ENCODE results near the gene DHRS13. TPM values are rescaled to one million over a fixed set of nuclear protein-coding genes. Genes with fewer than 3 reads are reported as not detected.
"Not testable (repeated sequence)": the region's sequence is repeated elsewhere in the genome, so short reads cannot be mapped to it uniquely, and the experiment has no call there.

DHRS13 gene
- total and polyA plus RNA-seq, 3 donors from 2014 or later: 8.7 to 18.6 (median 14.9) TPM

- H3K27me3 ChIP-seq: no peaks in the 10 kb centered on the region
- 61 to 68% methylated on average over 4 of the region's 4 CpGs for WGBS, 2 donors
- TF ChIP-seq, protein P1, sequence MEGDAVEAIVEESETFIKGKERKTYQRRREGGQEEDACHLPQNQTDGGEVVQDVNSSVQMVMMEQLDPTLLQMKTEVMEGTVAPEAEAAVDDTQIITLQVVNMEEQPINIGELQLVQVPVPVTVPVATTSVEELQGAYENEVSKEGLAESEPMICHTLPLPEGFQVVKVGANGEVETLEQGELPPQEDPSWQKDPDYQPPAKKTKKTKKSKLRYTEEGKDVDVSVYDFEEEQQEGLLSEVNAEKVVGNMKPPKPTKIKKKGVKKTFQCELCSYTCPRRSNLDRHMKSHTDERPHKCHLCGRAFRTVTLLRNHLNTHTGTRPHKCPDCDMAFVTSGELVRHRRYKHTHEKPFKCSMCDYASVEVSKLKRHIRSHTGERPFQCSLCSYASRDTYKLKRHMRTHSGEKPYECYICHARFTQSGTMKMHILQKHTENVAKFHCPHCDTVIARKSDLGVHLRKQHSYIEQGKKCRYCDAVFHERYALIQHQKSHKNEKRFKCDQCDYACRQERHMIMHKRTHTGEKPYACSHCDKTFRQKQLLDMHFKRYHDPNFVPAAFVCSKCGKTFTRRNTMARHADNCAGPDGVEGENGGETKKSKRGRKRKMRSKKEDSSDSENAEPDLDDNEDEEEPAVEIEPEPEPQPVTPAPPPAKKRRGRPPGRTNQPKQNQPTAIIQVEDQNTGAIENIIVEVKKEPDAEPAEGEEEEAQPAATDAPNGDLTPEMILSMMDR (IDR thresholded peaks at IDR 0.05): no peak
- H3K27ac ChIP-seq: no peak overlapping the region
- intact Hi-C loops (cut with DNase I; ENCODE audit: low total_unique reads): no loop called here
- peaks cover 28% of the 10 kb centered on the region for H3K4me1 ChIP-seq
- H3K4me3 ChIP-seq: no peak overlapping the region
- H3K36me3 ChIP-seq (ENCODE audit: low read depth, missing control alignments): no peaks in the 10 kb centered on the region
- no peak for DNase-seq
- no peaks in the 10 kb centered on the region for H3K9me3 ChIP-seq
Measured at GRCh38 chr17:28904800-28905199, 1.9 kb upstream of the DHRS13 start.

- intact Hi-C loops (cut with DNase I; ENCODE audit: low total_unique reads); H3K9me3 ChIP-seq; H3K27ac ChIP-seq; H3K4me3 ChIP-seq; H3K27me3 ChIP-seq; DNase-seq; H3K36me3 ChIP-seq (ENCODE audit: low read depth, missing control alignments): not testable (repeated sequence)
- WGBS, 2 donors: 58 to 70% methylated on average over 5 of the region's 5 CpGs
- peaks cover 26% of the 10 kb centered on the region for H3K4me1 ChIP-seq
Measured at GRCh38 chr17:28903546-28903841, 615 bp upstream of the DHRS13 start.

DNA sequence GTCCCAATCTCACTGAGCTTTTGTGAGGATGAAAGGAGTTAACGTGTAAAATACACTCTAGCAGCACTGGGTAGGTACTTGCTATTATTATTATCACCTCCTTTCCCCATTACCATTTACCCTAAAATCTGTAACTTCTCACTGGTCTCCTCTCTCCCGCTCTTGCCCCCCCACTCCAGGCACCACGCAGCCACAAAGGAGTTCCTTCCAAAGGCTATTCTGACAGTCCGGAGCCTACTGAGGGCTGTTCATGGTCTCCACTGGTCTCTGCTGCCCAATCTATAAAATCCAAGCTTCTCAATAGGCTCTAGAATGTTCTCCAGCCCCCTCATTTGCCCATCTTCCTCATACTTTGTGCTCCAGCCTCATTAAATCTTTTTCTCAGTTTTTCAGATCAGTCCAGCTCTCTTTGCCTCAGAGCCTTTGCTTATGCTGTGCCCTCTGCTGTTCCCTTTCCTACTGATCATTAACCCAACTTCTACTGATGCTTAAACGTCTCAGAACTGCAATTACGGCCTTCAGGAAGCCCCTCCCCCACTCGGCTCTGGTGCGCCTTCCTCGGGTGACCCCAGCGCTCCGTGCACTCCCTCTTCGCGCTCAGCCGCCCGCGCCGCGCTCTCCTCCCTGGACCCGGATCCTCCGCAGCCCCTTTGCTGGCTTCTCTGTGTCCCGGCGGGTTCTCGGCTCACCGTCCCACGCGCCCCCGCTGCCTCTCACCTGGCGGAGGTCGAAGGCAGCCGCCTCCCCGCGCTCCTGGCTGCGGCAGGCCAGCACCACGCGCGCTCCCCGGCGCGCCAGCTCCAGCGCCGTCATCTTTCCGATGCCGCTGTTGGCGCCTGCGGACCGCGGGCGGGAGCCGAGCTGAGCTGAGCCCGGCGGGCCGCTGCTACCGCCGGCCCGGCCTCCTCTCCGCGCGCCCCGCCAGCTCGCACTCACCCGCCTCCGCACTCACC is 737 bp downstream of the DHRS13 start:
- peak overlapping the region; percentile 60 to 64 for H3K4me3 ChIP-seq
- H3K27ac ChIP-seq: peak overlapping the region in 1 of 2 donors; percentile 79
- intact Hi-C loops (cut with DNase I; ENCODE audit: low total_unique reads): no loop called here
- no peaks in the 10 kb centered on the region for H3K9me3 ChIP-seq
- peak; percentile 61 for DNase-seq
- WGBS, 2 donors: 3 to 6% methylated on average over 25 to 61 of the region's 62 CpGs
- H3K27me3 ChIP-seq: no peaks in the 10 kb centered on the region
- H3K36me3 ChIP-seq (ENCODE audit: low read depth, missing control alignments): no peaks in the 10 kb centered on the region
- peaks cover 19% of the 10 kb centered on the region for H3K4me1 ChIP-seq
- TF ChIP-seq POLR2A (IDR thresholded peaks at IDR 0.05): no peak
- TF ChIP-seq, protein P1 (IDR thresholded peaks at IDR 0.05): no peak

DNA sequence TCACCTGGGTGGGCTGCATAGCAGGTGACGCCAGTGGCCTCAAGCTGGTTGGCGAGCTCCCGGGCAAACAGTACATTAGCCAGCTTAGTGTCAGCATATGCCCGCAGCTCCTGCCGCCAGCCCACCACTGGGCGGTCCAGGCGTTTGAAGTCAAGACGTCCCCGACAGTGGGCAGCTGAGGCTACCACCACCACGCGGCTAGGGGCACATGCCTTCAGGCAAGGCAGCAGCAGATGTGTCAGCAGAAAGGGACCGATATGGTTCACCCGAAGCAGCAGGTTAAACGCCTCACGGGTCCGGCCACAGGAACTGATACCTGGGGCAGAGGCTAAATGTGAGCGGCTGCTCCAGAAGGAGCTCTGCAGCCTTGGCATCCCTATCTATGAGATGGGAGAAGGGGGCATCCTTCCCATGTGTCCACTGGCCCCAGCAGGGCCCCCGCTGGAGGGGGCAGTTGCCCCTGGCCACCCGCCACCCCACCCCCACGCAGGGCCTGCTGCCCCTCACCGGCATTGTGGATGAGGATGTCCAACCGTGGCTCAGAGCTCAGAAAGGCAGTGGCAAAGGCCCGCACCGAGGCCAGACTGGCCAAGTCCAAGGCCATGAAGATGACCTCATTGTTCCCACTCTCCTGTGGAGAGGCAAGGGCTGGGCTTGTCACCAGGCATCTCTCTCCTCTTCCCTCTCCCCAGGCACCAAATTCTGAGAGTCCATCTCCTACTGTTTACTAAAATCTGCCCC is 1.7 kb downstream of the DHRS13 start:
- H3K9me3 ChIP-seq: no peaks in the 10 kb centered on the region
- DNase-seq: no peak
- no peak for TF ChIP-seq POLR2A (IDR thresholded peaks at IDR 0.05)
- TF ChIP-seq, protein P1 (IDR thresholded peaks at IDR 0.05): no peak
- WGBS, 2 donors: 87 to 91% methylated on average over 14 to 24 of the region's 24 CpGs
- H3K27ac ChIP-seq: no peak overlapping the region
- no peak overlapping the region for H3K4me3 ChIP-seq
- intact Hi-C loops (cut with DNase I; ENCODE audit: low total_unique reads): no loop called here
- peaks cover 23% of the 10 kb centered on the region for H3K4me1 ChIP-seq
- no peaks in the 10 kb centered on the region for H3K36me3 ChIP-seq (ENCODE audit: low read depth, missing control alignments)
- H3K27me3 ChIP-seq: no peaks in the 10 kb centered on the region

- H3K9me3 ChIP-seq: no peaks in the 10 kb centered on the region
- no peak for DNase-seq
- WGBS, 2 donors: 95 to 98% methylated on average over 5 of the region's 5 CpGs
- peaks cover 30% of the 10 kb centered on the region for H3K4me1 ChIP-seq
- no peaks in the 10 kb centered on the region for H3K27me3 ChIP-seq
- no peak overlapping the region for H3K27ac ChIP-seq
- no peak for TF ChIP-seq POLR2A (IDR thresholded peaks at IDR 0.05)
- TF ChIP-seq, protein P1 (IDR thresholded peaks at IDR 0.05): no peak
- H3K36me3 ChIP-seq (ENCODE audit: low read depth, missing control alignments): no peaks in the 10 kb centered on the region
- H3K4me3 ChIP-seq: no peak overlapping the region
- intact Hi-C loops (cut with DNase I; ENCODE audit: low total_unique reads): no loop called here
Measured at GRCh38 chr17:28899212-28899815, 3.6 kb downstream of the DHRS13 start.

Measured in testis (tissue), 3 donors.